Activated effector memory CD4-positive, alpha-beta T cell treated with anti-CD3 and anti-CD28 coated beads, Interleukin-2, amount 50 U/mL, for 16 hours (primary cell): ENCODE data around the gene HMCN1.
"Not testable (repeated sequence)": the region's sequence is repeated elsewhere in the genome, so short reads cannot be mapped to it uniquely, and the experiment has no call there.

ENCODE experiments used
- DNase-seq: peaks from one replicate; pipeline ENCODE4 v3.0.0-alpha.2; 2020

Gene HMCN1

GRCh38 chr1:185860311-185860710, 126.1 kb downstream of the HMCN1 start:
- DNase-seq, result no peak

GRCh38 chr1:185860859-185861258, 126.7 kb downstream of the HMCN1 start:
- no peak for DNase-seq

GRCh38 chr1:185861630-185862029, 127.4 kb downstream of the HMCN1 start:
- no peak for DNase-seq

GRCh38 chr1:185862235-185862634, 128.0 kb downstream of the HMCN1 start:
- DNase-seq, result no peak

- DNase-seq, result no peak
Observed at GRCh38 chr1:185864331-185864730, 130.1 kb downstream of the HMCN1 start.

GRCh38 chr1:185864889-185865517, 130.8 kb downstream of the HMCN1 start:
- DNase-seq, result no peak

GRCh38 chr1:185869590-185869989, 135.4 kb downstream of the HMCN1 start:
- DNase-seq, result no peak

GRCh38 chr1:185871627-185872150, 137.5 kb downstream of the HMCN1 start:
- no peak for DNase-seq

- no peak for DNase-seq
Observed at GRCh38 chr1:185874246-185874645, 140.1 kb downstream of the HMCN1 start.

GRCh38 chr1:185880330-185880729, 146.1 kb downstream of the HMCN1 start:
- no peak for DNase-seq

GRCh38 chr1:185880779-185881333, 146.7 kb downstream of the HMCN1 start:
- no peak for DNase-seq

GRCh38 chr1:185886046-185886445, 151.9 kb downstream of the HMCN1 start:
- DNase-seq, result no peak

GRCh38 chr1:185886671-185887070, 152.5 kb downstream of the HMCN1 start:
- no peak for DNase-seq

- DNase-seq, result not testable (repeated sequence)
Observed at GRCh38 chr1:185892831-185893403, 158.7 kb downstream of the HMCN1 start.

GRCh38 chr1:185894791-185895190, 160.6 kb downstream of the HMCN1 start:
- no peak for DNase-seq

- DNase-seq, result no peak
Observed at GRCh38 chr1:185895208-185895900, 161.2 kb downstream of the HMCN1 start.

- no peak for DNase-seq
Observed at GRCh38 chr1:185896863-185897262, 162.7 kb downstream of the HMCN1 start.

- DNase-seq, result no peak
Observed at GRCh38 chr1:185906186-185906585, 172.0 kb downstream of the HMCN1 start.

- DNase-seq, result no peak
Observed at GRCh38 chr1:185907246-185907645, 173.1 kb downstream of the HMCN1 start.

- no peak for DNase-seq
Observed at GRCh38 chr1:185911978-185912377, 177.8 kb downstream of the HMCN1 start.

- no peak for DNase-seq
Observed at GRCh38 chr1:185912504-185912903, 178.3 kb downstream of the HMCN1 start.

- DNase-seq, result no peak
Observed at GRCh38 chr1:185914089-185914488, 179.9 kb downstream of the HMCN1 start.

- DNase-seq, result no peak
Observed at GRCh38 chr1:185916861-185917260, 182.7 kb downstream of the HMCN1 start.

- DNase-seq, result no peak
Observed at GRCh38 chr1:185917646-185918045, 183.5 kb downstream of the HMCN1 start.
